ENCODE results near the gene IP6K1.
"Not testable (repeated sequence)": the region's sequence is repeated elsewhere in the genome, so short reads cannot be mapped to it uniquely, and the experiment has no call there.

Gene IP6K1

GRCh38 chr3:49689046-49689907, 97.1 kb downstream of the IP6K1 start, which contains the start of the genes MST1 and RNF123:
Gene MST1, minus strand, starts transcription at chr3:49689474. Its CDS starts 783 bp downstream, at chr3:49688691.
Gene RNF123, plus strand, starts transcription at chr3:49689557. Its CDS starts 1,609 bp downstream, at chr3:49691166.
- peak within 1 kb of the TSS; percentile 78 for H3K27ac ChIP-seq
- TF ChIP-seq CTCF (conservative IDR thresholded peaks at IDR 0.05), result no peak

GRCh38 chr3:49688338-49689045, 97.8 kb downstream of the IP6K1 start:
- peak overlapping the region; percentile 78 for H3K27ac ChIP-seq

GRCh38 chr3:49687424-49687795, 98.9 kb downstream of the IP6K1 start:
- not testable (repeated sequence) for H3K27ac ChIP-seq

GRCh38 chr3:49686769-49687423, 99.4 kb downstream of the IP6K1 start:
- H3K27ac ChIP-seq, result not testable (repeated sequence)

GRCh38 chr3:49686346-49686745, 100.0 kb downstream of the IP6K1 start:
- H3K27ac ChIP-seq, result not testable (repeated sequence)

- not testable (repeated sequence) for H3K27ac ChIP-seq
Measured at GRCh38 chr3:49685846-49686245, 100.5 kb downstream of the IP6K1 start.

GRCh38 chr3:49685103-49685502, 101.2 kb downstream of the IP6K1 start:
- not testable (repeated sequence) for H3K27ac ChIP-seq

GRCh38 chr3:49684453-49684852, 101.9 kb downstream of the IP6K1 start:
- not testable (repeated sequence) for H3K27ac ChIP-seq

GRCh38 chr3:49683162-49683561, 103.2 kb downstream of the IP6K1 start:
- no peak overlapping the region for H3K27ac ChIP-seq
- no peak for TF ChIP-seq CTCF (conservative IDR thresholded peaks at IDR 0.05)

- TF ChIP-seq CTCF (conservative IDR thresholded peaks at IDR 0.05), result no peak
- no peak overlapping the region for H3K27ac ChIP-seq
Measured at GRCh38 chr3:49681543-49681942, 104.8 kb downstream of the IP6K1 start.

GRCh38 chr3:49681232-49681522, 105.2 kb downstream of the IP6K1 start:
- no peak overlapping the region for H3K27ac ChIP-seq
- TF ChIP-seq CTCF (conservative IDR thresholded peaks at IDR 0.05), result no peak

All from VCaP (cell line).